ENCODE data around the gene SPOPL.

DNA sequence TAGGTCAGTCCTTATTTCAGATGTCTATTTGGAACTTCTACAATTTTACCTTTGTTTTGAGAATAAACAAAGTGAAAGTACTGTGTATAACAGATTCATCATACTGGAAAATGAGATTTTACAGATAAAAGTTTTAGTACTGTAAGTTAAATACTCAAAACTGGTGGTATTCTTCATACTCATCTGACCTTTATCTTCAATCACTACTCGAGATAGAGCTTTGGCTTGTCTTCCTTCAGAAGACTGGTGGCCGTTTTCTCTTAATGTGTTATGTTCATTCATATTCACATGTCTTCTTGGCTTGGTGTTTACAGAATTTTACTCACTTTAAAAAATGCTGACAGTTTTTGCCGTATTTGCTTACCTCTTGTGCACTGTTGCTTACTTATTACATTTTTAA lies 2.1 kb downstream of the SPOPL start:
- TF ChIP-seq, protein P1, sequence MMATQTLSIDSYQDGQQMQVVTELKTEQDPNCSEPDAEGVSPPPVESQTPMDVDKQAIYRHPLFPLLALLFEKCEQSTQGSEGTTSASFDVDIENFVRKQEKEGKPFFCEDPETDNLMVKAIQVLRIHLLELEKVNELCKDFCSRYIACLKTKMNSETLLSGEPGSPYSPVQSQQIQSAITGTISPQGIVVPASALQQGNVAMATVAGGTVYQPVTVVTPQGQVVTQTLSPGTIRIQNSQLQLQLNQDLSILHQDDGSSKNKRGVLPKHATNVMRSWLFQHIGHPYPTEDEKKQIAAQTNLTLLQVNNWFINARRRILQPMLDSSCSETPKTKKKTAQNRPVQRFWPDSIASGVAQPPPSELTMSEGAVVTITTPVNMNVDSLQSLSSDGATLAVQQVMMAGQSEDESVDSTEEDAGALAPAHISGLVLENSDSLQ (IDR thresholded peaks at IDR 0.05): no peak
- no peak for TF ChIP-seq EP300 (IDR thresholded peaks at IDR 0.05; ENCODE audit: low read length)
